ENCODE data around the gene PHF21B. TPM values are rescaled to one million over a fixed set of nuclear protein-coding genes. Genes with fewer than 3 reads are reported as not detected.

The PHF21B gene
- total RNA-seq, 3 donors from 2014 or later (not counting 1 experiment from before 2014, with no cell fraction given): not detected

GRCh38 chr22:44927463-44928135 lies 82.2 kb downstream of the PHF21B start:
- Histone ChIP-seq H3K36me3 (ENCODE audit: control insufficient read depth, insufficient read depth, low read length) (no peaks in the 10 kb centered on the region), H3K27ac (ENCODE audit: low read length) (no peak overlapping the region), H3K9me3 (ENCODE audit: control insufficient read depth, insufficient read depth, low read length) (no peaks in the 10 kb centered on the region), H3K4me1 (ENCODE audit: control insufficient read depth, insufficient read depth, low read length) (no peaks in the 10 kb centered on the region), H3K4me3 (ENCODE audit: low read length) (no peak overlapping the region), H3K27me3 (ENCODE audit: control insufficient read depth, insufficient read depth, low read length) (no peaks in the 10 kb centered on the region)
- intact Hi-C loops (cut with micrococcal nuclease): no loop called here
- no peaks in the 10 kb centered on the region for H3K4me1 Mint-ChIP-seq
- H3K27me3 Mint-ChIP-seq (ENCODE audit: low read depth in 2 of 2): no peaks in the 10 kb centered on the region
- WGBS (ENCODE audit: insufficient coverage): 71% methylated on average over 18 of the region's 18 CpGs
- no peak overlapping the region for H3K27ac Mint-ChIP-seq
- no peaks in the 10 kb centered on the region for H3K9me3 Mint-ChIP-seq
- TF ChIP-seq CTCF (IDR thresholded peaks at IDR 0.05): no peak
- H3K36me3 Mint-ChIP-seq: no peaks in the 10 kb centered on the region
- no peak overlapping the region for H3K4me3 Mint-ChIP-seq
- no peak for DNase-seq
- ATAC-seq: no peak

GRCh38 chr22:44926491-44927415 lies 83.1 kb downstream of the PHF21B start:
- Mint-ChIP-seq H3K27me3 (ENCODE audit: low read depth in 2 of 2) (no peaks in the 10 kb centered on the region), H3K9me3 (no peaks in the 10 kb centered on the region), H3K27ac (no peak overlapping the region)

GRCh38 chr22:44926124-44926475 lies 83.7 kb downstream of the PHF21B start:
- H3K4me1 ChIP-seq (ENCODE audit: control insufficient read depth, insufficient read depth, low read length): no peaks in the 10 kb centered on the region
- no peaks in the 10 kb centered on the region for H3K9me3 ChIP-seq (ENCODE audit: control insufficient read depth, insufficient read depth, low read length)
- no peak for TF ChIP-seq CTCF (IDR thresholded peaks at IDR 0.05)
- WGBS (ENCODE audit: insufficient coverage): 87% methylated on average over 11 of the region's 11 CpGs
- H3K27me3 ChIP-seq (ENCODE audit: control insufficient read depth, insufficient read depth, low read length): no peaks in the 10 kb centered on the region
- Mint-ChIP-seq H3K27ac (no peak overlapping the region), H3K4me1 (no peaks in the 10 kb centered on the region), H3K27me3 (ENCODE audit: low read depth in 2 of 2) (no peaks in the 10 kb centered on the region), H3K9me3 (no peaks in the 10 kb centered on the region), H3K36me3 (no peaks in the 10 kb centered on the region), H3K4me3 (no peak overlapping the region)
- no peak overlapping the region for H3K27ac ChIP-seq (ENCODE audit: low read length)
- intact Hi-C loops (cut with micrococcal nuclease): no loop called here
- H3K4me3 ChIP-seq (ENCODE audit: low read length): no peak overlapping the region
- H3K36me3 ChIP-seq (ENCODE audit: control insufficient read depth, insufficient read depth, low read length): no peaks in the 10 kb centered on the region
- no peak for DNase-seq
- no peak for ATAC-seq

More at GRCh38 chr22:44926491-44927415, 83.1 kb downstream of the PHF21B start:
- Histone ChIP-seq H3K4me1 (ENCODE audit: control insufficient read depth, insufficient read depth, low read length) (no peaks in the 10 kb centered on the region), H3K9me3 (ENCODE audit: control insufficient read depth, insufficient read depth, low read length) (no peaks in the 10 kb centered on the region), H3K27ac (ENCODE audit: low read length) (no peak overlapping the region), H3K36me3 (ENCODE audit: control insufficient read depth, insufficient read depth, low read length) (no peaks in the 10 kb centered on the region), H3K27me3 (ENCODE audit: control insufficient read depth, insufficient read depth, low read length) (no peaks in the 10 kb centered on the region), H3K4me3 (ENCODE audit: low read length) (no peak overlapping the region)
- no peaks in the 10 kb centered on the region for H3K36me3 Mint-ChIP-seq
- 86% methylated on average over 32 of the region's 32 CpGs for WGBS (ENCODE audit: insufficient coverage)
- ATAC-seq: no peak
- no peak for TF ChIP-seq CTCF (IDR thresholded peaks at IDR 0.05)
- DNase-seq: no peak
- H3K4me3 Mint-ChIP-seq: no peak overlapping the region
- no peaks in the 10 kb centered on the region for H3K4me1 Mint-ChIP-seq
- intact Hi-C loops (cut with micrococcal nuclease): no loop called here

Data from natural killer cell (primary cell).